ENCODE data around the gene PIP4P1. TPM values are rescaled to one million over a fixed set of nuclear protein-coding genes. Genes with fewer than 3 reads are reported as not detected.

The PIP4P1 gene
- polyA plus RNA-seq, 3 donors, result 19.4 to 106 (median 21.2) TPM

DNA sequence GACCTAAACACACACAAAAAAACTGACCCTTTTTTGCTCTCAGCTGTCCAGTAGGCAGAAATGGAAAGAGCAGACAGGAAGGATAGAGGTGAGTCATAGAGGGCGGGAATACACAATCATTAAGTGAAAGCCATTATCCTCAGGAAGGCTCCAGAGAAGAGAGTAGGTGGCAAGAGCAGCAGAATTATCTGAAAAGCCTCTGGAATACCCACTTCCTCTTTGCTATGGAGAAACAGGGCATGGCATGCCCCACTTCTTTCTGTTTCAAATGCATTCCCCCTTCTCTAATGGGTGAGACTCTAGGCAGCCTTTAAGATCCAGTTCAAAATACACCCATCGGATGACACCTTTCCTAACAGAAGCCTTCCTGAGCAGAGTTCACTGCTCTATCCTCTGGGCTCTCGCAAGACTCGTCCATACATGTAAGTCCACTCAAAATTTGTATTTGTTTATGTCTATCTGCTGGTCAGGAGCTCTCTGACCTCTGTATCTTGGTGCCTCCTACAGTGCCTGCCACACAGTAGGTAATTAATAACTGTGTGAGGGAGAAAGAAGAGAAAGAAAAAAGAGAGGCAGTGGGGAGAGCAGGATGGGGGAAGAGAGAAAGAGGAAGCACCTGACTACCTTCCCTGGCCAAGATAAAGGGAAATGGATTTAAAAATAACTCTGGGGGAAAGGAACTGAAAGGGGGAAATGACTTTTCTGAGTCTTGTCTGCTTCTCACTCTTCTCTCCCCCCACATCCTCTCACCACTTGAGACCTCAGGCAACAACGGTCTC is 33.8 kb downstream of the PIP4P1 start:
- peak overlapping the region; percentile 56 for H3K9ac ChIP-seq (ENCODE audit: insufficient read depth, low read length, poor library complexity, severe bottlenecking)
- TF ChIP-seq, protein P1, sequence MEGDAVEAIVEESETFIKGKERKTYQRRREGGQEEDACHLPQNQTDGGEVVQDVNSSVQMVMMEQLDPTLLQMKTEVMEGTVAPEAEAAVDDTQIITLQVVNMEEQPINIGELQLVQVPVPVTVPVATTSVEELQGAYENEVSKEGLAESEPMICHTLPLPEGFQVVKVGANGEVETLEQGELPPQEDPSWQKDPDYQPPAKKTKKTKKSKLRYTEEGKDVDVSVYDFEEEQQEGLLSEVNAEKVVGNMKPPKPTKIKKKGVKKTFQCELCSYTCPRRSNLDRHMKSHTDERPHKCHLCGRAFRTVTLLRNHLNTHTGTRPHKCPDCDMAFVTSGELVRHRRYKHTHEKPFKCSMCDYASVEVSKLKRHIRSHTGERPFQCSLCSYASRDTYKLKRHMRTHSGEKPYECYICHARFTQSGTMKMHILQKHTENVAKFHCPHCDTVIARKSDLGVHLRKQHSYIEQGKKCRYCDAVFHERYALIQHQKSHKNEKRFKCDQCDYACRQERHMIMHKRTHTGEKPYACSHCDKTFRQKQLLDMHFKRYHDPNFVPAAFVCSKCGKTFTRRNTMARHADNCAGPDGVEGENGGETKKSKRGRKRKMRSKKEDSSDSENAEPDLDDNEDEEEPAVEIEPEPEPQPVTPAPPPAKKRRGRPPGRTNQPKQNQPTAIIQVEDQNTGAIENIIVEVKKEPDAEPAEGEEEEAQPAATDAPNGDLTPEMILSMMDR (IDR thresholded peaks at IDR 0.05), result no peak
- H3K4me3 ChIP-seq (replicated peaks in 1 of 3; ENCODE audit: low read depth in 2 of 3, low read length in 3 of 3), result peak overlapping the region; percentile 22 to 75 (median 46)
- peak; percentile 60 to 85 (median 77) for DNase-seq
- intact Hi-C loops (cut with micrococcal nuclease), result no loop called here
- H3K4me1 ChIP-seq (ENCODE audit: control insufficient read depth in 1 of 2, insufficient read depth in 2 of 2, low read length in 2 of 2), result peaks cover 55 to 57% of the 10 kb centered on the region in 2 donors
- H2AFZ ChIP-seq (ENCODE audit: insufficient read depth, low read depth, low read length, poor library complexity, severe bottlenecking), result peak overlapping the region; percentile 41
- H3K4me3 Mint-ChIP-seq, result peak overlapping the region; percentile 73 to 89
- H3K79me2 ChIP-seq (ENCODE audit: insufficient read depth, low read length), result no peaks in the 10 kb centered on the region
- H3K27ac Mint-ChIP-seq, result peak overlapping the region; percentile 93 to 97 (median 96)
- WGBS (ENCODE audit: insufficient coverage), result 0% methylated on average over 2 of the region's 5 CpGs
- no peaks in the 10 kb centered on the region for H3K27me3 ChIP-seq (ENCODE audit: control insufficient read depth in 2 of 2, insufficient read depth in 2 of 2, low read length in 2 of 2)
- no peaks in the 10 kb centered on the region for H3K9me3 ChIP-seq (replicated peaks in 1 of 2; ENCODE audit: control insufficient read depth in 1 of 2, insufficient read depth in 1 of 2, low read length in 2 of 2)
- H3K27ac ChIP-seq (ENCODE audit: low read depth in 1 of 2, low read length in 2 of 2), result peak overlapping the region; percentile 86 to 94
- H3K36me3 ChIP-seq (replicated peaks in 1 of 2; ENCODE audit: control insufficient read depth in 1 of 2, insufficient read depth in 2 of 2, low read length in 2 of 2), result no peaks in the 10 kb centered on the region
- peaks cover 3% of the 10 kb centered on the region for H4K20me1 ChIP-seq (ENCODE audit: insufficient read depth, low read length)
- peaks cover 0 to 2% (median 0%) of the 10 kb centered on the region in 7 donors for H3K9me3 Mint-ChIP-seq
- peaks cover 60% of the 10 kb centered on the region for H3K4me1 Mint-ChIP-seq
- peak overlapping the region; percentile 83 for H3K4me2 ChIP-seq (replicated peaks; ENCODE audit: extremely low read depth, low read length, poor library complexity, severe bottlenecking)
- peaks cover 0 to 3% of the 10 kb centered on the region in 2 donors for H3K36me3 Mint-ChIP-seq
- peaks cover 0 to 2% (median 0%) of the 10 kb centered on the region in 3 donors for H3K27me3 Mint-ChIP-seq (ENCODE audit: low read depth in 3 of 3)

DNA sequence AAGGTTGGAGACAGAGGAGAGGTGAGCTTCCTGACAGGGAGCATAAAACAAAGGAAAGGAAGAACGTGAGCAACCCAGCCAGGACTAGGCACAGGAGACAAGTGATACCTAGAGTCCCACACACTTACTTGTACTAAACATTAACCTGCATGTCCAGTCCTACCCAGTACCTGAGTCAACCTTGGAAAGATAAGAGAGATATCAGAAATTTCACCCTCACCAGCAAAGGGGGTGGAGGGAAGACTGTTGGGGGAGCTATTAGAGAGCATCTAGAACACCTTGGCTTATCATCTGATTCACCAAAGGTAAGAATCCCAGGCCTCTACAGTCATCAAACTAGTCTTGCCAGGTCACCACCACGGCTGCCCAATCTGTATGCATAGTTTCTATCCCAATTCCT is 36.4 kb downstream of the PIP4P1 start:
- H3K9me3 ChIP-seq (replicated peaks in 1 of 2; ENCODE audit: control insufficient read depth in 1 of 2, insufficient read depth in 1 of 2, low read length in 2 of 2), result no peaks in the 10 kb centered on the region
- H3K36me3 Mint-ChIP-seq, result peaks cover 0 to 3% of the 10 kb centered on the region in 2 donors
- H3K4me1 ChIP-seq (ENCODE audit: control insufficient read depth in 1 of 2, insufficient read depth in 2 of 2, low read length in 2 of 2), result peaks cover 46 to 47% of the 10 kb centered on the region in 2 donors
- H3K79me2 ChIP-seq (ENCODE audit: insufficient read depth, low read length), result no peaks in the 10 kb centered on the region
- WGBS (ENCODE audit: insufficient coverage), result 0% methylated on average over 1 of the region's 2 CpGs
- no peak overlapping the region for H3K27ac Mint-ChIP-seq
- H3K27ac ChIP-seq (ENCODE audit: low read depth in 1 of 2, low read length in 2 of 2), result no peak overlapping the region
- peaks cover 0 to 2% (median 0%) of the 10 kb centered on the region in 7 donors for H3K9me3 Mint-ChIP-seq
- peaks cover 3% of the 10 kb centered on the region for H4K20me1 ChIP-seq (ENCODE audit: insufficient read depth, low read length)
- H3K4me1 Mint-ChIP-seq, result peaks cover 46% of the 10 kb centered on the region
- H3K27me3 ChIP-seq (ENCODE audit: control insufficient read depth in 2 of 2, insufficient read depth in 2 of 2, low read length in 2 of 2), result no peaks in the 10 kb centered on the region
- intact Hi-C loops (cut with micrococcal nuclease), result no loop called here
- no peak for DNase-seq
- H3K36me3 ChIP-seq (replicated peaks in 1 of 2; ENCODE audit: control insufficient read depth in 1 of 2, insufficient read depth in 2 of 2, low read length in 2 of 2), result no peaks in the 10 kb centered on the region
- no peak overlapping the region for H3K4me3 ChIP-seq (replicated peaks in 1 of 3; ENCODE audit: low read depth in 2 of 3, low read length in 3 of 3)
- no peak overlapping the region for H3K4me3 Mint-ChIP-seq
- no peak overlapping the region for H3K9ac ChIP-seq (ENCODE audit: insufficient read depth, low read length, poor library complexity, severe bottlenecking)
- H2AFZ ChIP-seq (ENCODE audit: insufficient read depth, low read depth, low read length, poor library complexity, severe bottlenecking), result no peak overlapping the region
- H3K27me3 Mint-ChIP-seq (ENCODE audit: low read depth in 3 of 3), result peaks cover 0 to 2% (median 0%) of the 10 kb centered on the region in 3 donors
- H3K4me2 ChIP-seq (replicated peaks; ENCODE audit: extremely low read depth, low read length, poor library complexity, severe bottlenecking), result no peak overlapping the region
- TF ChIP-seq, protein P1 (IDR thresholded peaks at IDR 0.05), result no peak
